Fibroblast of skin of abdomen (primary cell): ENCODE data around the gene GALK1.
"Not testable (repeated sequence)": the region's sequence is repeated elsewhere in the genome, so short reads cannot be mapped to it uniquely, and the experiment has no call there.

Experiments used
- DNase-seq: peaks from one replicate; pipeline ENCODE4 v3.0.0-alpha.2; 2013

Gene GALK1

DNA sequence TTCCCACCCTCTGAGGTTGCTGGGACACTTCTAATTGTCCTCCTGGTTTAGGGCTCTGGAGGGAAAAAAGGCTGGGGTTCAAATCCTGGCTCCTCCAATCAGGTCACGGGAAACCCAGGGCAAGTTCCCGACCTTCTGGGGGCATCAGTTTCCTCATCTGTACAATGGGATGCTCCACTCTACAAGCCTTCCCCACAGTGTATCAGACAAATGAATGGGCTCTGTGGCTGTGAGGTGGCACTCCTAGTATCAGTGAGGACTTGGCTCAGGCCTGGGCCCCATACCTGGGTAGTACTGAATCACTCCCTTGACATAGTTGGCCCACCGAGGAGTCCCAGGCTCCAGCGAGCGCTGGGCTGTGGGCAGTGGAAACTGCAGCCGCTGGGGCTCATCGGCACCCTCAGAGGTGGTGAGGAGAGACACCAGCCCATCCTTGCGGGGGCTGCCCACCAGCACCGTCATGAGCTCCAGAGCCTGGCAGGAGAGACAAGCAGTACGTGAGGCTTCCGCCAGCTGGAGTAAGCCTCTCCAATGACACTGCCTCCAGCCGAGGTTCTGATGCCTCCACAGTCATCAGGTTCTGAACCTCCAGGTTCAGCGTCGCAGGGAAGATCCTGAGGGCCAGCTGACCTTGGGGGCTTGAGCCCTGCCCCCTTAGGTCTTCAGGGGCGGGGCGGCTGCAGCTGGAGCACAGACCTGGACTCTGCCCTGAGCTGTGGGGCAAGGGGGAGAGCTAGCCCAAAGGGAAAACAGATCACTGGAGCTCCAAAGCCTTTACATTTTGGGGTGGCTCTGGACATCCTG, 1.2 kb downstream of the GALK1 start:
- no peak for DNase-seq

DNA sequence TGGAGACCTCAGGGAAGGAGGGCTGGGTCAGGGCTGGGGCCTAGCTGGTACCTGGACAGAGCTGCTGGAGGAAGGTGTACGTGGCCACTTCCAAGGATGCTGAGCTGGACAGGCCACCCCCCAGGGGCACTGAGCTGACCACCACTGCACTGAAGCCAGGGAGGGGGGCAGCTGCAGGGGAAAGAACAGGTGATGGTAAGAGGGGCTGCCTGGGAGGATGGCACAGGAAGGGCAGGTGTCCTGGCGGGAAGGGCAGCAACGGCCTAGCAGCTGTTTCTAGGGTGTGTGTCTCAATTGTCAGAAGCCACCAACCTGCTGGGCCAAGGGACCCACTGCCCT, 1.8 kb downstream of the GALK1 start:
- no peak for DNase-seq

DNA sequence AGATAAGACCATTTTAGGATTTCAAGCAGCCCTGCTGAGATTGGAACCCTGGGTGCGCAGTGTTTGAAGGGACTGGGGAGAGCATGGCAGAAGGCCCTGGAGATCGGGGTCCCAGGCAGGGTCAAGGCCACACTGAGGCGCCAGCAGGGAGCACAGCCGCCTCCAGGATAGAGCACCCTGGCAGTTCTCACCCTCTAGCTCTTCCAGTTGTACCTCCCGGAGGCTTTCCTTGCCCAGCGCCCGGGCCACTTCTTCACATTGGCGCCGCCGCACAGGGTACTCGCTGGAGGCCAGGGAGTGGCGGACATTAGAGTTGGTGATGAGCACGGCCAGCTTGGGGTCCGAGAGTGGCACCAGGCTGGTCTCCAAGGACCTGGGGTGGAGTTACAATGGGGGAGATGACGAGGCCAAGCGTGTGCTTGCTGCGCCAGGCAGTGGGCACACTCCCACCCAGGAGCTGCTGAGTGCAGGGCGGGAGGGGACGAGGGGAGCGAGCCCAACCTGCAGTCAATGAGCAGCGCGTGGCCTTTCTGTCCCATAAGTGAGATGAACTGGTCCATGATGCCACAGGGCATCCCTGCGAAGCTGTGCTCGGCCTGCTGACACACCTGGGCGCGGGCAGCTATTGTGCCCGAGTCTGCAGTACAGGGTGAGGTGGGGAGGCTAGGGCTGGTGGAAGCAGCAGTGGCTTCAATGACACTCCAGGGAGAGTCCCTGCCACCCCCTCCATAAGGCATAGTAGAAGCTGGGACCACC, 2.3 kb downstream of the GALK1 start:
- no peak for DNase-seq

DNA sequence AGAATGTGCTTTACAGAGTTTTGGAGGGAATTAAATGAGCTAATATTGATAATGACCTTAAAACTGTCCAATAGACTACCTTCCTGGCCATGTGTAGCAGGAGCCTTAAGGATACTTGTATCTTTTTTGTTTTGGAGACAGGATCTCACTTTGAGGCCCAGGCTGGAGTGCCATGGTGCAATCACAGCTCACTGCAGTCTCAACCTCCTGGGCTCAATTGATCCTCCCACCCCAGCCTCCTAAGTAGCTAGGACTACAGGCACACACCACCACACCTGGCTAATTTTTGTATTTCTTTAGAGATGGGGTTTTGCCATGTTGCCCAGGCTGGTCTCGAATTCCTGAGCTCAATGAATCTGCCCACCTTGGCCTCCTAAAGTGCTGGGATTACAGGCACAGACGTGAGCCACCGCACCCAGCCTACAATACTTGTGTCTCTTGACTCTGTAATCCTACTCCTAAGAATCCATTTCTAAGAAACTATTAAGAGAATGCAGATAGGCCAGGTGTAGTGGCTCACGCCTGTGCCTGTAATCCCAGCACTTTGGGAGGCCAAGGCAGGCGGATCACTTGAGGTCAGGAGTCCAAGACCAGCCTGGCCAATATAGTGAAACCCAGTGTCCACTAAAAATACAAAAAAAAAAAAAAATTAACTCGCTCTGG, 4.9 kb downstream of the GALK1 start:
- not testable (repeated sequence) for DNase-seq

DNA sequence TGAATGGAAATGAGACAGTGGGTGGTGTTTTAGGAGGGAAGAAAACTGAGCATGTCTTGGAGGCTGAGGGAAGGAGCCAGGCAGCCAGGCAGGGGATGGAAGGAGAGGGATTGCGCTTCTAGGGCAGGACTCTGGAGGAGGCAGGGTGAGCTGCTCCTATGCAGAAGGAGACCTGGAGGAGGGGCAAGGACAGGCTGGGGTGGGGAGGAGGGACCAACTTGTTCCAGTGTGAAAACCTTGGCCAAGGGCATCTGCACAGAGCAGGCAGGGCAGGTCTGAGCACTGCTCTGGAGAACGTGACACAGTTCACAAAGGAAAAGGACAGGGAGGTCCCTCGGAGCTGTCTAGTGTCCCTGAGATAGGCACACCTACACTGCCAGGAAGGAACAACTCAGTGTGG, 5.5 kb downstream of the GALK1 start:
- DNase-seq = no peak

DNA sequence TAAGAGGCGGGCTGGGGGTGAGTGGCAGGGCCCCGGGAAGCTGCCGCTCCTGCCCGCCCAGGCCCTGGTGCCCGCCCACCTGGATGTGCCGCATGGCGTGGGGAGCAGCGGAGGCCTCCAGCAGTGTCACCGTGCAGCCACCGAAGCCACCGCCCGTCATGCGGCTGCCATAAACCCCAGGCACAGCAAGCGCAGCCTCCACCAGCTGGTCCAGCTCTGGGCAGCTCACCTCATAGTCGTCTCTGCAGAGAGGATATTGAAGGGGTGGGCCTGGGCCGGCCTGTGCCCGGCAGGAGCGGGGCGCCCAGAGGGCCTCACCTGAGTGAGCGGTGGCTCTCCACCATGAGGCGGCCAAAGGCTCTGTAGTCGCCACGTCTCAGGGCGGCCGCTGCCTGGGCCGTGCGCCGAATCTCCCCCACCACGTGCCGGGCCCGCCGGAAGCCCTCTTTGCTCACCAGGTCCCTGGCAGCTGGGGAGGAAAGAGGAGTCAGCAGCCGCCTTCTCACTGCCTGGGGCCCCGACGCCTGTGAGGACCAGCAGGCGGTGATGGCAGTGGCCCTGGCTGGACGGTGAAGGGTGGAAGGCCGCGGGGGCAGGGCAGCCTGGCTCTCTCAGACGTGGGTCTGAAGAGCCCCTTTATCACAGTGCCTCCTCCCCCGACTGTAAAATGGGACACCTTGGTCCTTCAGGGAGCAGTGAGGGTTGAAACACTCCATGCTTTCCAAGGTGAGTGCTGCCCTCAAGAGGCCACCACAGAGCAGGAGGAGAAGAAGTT, 6.7 kb downstream of the GALK1 start:
- no peak for DNase-seq

DNA sequence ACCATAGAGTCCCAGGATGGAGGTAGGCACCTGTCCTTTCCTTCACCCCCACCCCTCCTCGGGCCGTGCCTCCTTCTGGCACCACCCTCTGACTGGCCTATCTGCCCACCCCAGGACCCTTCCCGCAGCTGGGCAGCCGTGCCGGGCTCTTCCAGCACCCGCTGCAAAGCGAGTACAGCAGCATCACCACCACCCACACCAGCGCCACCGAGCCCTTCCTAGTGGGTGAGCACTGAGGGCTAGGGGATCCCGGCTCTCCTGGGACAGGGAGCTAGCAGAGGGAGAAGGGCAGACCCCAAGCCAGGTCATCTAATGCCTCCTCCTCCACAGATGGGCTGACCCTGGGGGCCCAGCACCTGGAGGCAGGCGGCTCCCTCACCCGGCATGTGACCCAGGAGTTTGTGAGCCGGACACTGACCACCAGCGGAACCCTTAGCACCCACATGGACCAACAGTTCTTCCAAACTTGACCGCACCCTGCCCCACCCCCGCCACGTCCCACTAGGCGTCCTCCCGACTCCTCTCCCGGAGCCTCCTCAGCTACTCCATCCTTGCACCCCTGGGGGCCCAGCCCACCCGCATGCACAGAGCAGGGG, 7.8 kb downstream of the GALK1 start:
- DNase-seq = no peak

DNA sequence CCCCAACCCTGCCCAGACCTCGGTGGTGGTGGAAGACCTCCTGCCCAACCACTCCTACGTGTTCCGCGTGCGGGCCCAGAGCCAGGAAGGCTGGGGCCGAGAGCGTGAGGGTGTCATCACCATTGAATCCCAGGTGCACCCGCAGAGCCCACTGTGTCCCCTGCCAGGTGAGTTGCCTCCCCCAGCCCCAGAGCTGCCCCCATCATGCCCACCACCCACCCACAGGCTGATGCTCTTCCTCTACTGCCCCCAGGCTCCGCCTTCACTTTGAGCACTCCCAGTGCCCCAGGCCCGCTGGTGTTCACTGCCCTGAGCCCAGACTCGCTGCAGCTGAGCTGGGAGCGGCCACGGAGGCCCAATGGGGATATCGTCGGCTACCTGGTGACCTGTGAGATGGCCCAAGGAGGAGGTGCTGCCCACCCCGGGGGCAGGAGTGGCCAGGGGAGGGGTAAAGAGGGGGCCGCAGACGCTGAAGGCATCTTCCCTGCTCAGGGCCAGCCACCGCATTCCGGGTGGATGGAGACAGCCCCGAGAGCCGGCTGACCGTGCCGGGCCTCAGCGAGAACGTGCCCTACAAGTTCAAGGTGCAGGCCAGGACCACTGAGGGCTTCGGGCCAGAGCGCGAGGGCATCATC, 8.4 kb downstream of the GALK1 start:
- no peak for DNase-seq

DNA sequence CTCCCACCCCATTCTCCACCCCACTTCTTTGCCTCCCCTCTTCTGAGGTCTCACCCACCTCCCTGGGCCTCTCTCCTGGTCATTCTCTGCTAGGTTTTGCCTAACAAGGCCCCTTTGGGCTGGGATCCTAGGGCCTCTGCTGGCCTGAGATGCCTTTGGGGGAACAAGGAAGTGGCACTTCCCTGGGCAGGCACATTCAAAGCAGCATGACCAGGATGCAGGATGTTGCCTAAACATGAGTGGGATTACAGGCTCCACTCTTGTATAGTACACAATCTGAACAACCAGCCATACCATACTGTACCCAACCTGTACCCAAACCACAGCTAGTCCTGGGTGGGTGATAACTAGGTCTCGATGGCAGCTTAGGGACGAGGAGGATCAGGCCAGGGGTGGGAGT, 9.0 kb downstream of the GALK1 start:
- no peak for DNase-seq

DNA sequence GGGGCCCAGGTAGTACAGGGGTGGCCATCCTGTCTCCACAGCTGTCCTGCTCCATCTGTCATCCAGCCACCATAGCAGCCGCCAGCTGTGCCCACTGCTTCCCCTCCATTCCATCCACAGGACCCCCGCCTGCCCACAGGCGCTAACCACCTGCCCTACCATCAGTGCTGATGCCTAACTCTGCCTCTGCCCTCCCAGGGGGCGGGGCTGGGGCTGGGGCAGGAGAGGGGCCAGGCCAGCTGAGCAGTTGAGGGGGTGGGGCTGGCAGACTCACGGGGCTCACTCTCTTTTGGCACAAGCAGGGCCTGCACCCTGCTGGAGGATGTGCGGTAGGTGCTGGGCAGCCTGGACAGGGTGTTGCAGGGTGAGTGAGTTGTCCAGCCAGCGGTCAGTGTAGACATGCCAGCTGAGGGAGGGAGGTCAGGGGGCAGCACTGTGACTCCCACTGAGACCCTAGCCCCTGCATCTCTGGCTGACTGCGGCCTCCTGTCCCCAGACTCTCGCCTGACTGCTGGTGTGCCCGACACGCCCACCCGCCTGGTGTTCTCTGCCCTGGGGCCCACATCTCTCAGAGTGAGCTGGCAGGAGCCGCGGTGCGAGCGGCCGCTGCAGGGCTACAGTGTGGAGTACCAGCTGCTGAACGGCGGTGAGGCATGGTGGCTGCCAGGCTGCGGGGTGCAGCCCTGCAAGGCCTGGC, 9.6 kb downstream of the GALK1 start:
- no peak for DNase-seq

DNA sequence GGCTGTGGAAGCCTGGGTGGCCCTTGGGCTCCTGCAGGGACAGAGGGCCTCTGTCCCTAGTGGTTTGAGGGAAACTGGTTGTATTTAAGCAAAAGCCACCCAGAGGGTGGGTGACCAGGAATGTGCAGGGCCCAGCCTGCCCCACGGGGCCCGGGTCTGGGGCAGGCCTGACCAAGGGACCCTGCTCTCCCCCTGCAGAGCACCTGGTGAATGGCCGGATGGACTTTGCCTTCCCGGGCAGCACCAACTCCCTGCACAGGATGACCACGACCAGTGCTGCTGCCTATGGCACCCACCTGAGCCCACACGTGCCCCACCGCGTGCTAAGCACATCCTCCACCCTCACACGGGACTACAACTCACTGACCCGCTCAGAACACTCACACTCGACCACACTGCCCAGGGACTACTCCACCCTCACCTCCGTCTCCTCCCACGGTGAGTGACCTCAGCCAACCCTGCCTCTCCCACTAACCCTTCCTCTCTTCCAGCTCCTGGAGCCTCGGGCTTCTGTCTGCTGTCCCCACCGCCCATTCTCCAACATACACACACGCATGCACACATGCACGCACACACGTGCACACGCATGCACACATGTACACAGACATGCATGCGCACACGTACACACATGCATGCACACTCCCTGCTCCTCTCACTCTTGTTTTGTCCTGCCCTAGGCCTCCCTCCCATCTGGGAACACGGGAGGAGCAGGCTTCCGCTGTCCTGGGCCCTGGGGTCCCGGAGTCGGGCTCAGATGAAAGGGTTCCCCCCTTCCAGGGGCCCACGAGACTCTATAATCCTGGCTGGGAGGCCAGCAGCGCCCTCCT, 10.4 kb downstream of the GALK1 start:
- DNase-seq = no peak

DNA sequence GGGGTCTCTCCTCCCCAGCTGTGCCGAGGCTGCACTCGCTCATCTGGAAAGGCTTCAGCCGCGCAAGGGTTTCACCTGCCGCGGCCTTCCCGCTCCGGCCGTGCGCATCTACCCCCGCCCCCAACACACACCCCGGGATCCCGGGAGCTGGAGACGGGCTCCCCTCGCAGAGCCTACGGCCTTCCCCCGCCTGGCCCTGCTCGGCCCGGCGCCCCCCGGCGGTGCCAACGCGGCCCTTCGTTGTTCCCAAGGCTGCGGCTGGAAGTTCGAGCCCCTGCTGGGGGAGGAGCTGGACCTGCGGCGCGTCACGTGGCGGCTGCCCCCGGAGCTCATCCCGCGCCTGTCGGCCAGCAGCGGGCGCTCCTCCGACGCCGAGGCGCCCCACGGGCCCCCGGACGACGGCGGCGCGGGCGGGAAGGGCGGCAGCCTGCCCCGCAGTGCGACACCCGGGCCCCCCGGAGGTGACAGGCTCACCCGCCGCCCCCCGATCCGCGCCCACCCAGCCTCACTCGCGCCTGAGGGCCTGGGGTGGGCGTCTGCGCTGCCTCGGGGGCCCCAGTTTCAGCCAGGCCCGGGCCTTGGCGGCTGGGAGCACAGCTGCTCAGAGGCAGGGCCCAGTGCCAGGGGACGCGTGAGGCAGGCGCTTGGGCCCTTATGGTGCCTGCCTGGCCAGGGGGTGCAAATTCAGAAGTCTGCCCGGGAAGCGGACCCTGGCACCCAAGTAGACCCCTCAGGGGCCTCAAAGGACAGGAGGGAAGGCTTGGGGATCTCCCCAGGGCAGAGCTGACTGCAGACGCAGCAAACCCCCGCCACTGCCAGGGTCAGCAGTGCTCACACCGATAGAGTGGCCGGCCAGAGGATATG, 11.2 kb downstream of the GALK1 start:
- peak; percentile 78 for DNase-seq

DNA sequence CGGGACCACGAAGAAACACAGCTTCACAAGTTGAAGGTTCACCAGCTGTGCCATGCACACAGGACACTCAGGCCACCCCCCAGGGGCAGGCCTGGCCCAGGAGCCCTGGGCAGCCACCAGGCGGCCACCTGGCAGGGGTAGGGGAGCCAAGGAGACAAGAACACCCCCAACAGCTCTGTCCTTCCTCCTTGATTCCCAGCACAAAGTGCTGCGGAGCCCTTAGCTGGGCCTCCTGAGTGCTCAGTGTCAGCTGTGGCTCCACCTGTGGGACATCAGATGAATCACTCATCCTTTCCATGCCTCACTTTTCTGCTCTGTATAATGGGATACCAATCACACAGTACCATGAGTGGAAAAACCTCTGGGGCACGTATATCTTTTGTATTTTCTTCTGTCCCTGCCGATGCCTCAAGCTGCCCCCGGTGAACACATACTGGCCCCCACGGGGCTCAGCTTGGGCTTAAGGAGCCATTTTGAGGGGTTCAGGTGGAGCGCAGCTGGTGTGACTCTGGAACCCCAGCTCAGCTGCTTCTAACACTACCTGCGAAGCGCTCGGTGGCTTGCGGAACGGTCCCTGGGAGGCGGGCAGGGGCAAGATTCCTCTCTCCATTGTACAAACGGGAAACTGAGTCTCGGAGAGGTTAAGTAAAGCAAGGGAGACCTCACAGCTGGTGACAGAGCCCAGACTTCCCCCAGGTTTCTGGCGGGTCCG, 12.0 kb downstream of the GALK1 start:
- no peak for DNase-seq

DNA sequence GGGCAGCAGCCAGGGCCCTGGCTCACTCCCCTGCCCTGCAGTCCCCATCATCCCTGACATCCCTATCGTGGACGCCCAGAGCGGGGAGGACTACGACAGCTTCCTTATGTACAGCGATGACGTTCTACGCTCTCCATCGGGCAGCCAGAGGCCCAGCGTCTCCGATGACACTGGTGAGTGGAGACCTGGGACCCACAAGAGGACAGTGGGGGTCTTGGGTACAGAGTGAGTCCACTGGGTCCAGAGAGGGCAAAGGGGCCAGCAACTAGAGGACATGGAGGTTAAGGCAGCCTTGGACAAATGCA, 12.6 kb downstream of the GALK1 start:
- DNase-seq = no peak

DNA sequence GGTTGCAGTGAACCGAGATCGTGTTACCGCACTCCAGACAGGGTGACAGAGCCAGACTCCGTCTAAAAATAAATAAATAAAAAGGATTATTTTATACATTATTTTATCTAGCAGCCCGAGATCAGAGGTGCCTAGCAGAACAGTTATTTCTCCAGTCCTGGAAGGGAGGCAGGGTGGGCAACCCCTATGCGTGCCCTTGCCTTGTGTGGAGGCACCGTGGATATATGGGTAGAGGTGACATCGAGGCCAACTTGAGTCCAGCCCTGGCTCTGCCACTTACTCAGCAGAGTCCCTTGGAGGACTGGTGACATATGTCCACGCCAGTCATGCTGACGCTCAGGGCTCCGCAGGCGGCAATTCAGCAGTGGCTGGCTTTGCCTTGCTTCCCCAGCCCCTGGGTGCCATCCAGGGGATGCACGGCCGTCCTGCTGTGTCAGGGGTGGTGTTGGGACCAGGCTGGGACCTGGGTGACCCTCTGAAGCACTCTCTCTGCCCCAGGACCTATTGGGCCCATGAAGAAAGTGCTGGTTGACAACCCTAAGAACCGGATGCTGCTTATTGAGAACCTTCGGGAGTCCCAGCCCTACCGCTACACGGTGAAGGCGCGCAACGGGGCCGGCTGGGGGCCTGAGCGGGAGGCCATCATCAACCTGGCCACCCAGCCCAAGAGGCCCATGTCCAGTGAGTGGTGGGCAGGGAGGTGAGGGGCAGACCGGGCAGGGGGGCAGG, 13.2 kb downstream of the GALK1 start:
- DNase-seq = no peak

DNA sequence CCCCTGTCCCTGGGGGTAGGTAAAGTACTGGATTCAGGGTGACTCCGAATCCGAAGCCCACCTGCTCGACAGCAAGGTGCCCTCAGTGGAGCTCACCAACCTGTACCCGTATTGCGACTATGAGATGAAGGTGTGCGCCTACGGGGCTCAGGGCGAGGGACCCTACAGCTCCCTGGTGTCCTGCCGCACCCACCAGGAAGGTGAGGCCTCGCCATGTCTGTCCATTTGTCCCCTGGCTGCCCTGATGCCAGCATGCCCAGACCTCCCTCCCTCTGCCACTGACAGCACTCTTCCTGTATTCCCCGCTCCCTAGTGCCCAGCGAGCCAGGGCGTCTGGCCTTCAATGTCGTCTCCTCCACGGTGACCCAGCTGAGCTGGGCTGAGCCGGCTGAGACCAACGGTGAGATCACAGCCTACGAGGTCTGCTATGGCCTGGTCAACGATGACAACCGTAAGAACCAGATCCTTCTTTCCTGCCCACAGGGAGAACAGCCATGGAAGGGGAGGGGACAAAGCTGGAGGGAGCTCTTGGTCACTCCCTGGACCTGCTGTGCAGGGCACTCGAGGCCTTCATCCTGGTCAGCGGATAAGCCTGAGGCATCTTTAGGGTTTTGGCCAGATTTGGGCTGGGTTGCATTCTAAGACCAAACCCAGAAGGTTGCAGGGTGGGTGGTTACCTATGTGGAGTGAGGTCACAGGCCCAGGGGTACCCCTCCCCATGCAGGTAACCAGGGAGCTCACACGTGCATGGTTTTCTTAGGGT, 14.2 kb downstream of the GALK1 start:
- no peak for DNase-seq
